ENCODE results near the gene HEXD. TPM values are rescaled to one million over a fixed set of nuclear protein-coding genes. Genes with fewer than 3 reads are reported as not detected.

Gene HEXD
- total RNA-seq: 100 to 1,000 TPM in 2 of 4 donors, 10 to 100 TPM in 2; 47.0 to 160 (median 105) TPM

DNA sequence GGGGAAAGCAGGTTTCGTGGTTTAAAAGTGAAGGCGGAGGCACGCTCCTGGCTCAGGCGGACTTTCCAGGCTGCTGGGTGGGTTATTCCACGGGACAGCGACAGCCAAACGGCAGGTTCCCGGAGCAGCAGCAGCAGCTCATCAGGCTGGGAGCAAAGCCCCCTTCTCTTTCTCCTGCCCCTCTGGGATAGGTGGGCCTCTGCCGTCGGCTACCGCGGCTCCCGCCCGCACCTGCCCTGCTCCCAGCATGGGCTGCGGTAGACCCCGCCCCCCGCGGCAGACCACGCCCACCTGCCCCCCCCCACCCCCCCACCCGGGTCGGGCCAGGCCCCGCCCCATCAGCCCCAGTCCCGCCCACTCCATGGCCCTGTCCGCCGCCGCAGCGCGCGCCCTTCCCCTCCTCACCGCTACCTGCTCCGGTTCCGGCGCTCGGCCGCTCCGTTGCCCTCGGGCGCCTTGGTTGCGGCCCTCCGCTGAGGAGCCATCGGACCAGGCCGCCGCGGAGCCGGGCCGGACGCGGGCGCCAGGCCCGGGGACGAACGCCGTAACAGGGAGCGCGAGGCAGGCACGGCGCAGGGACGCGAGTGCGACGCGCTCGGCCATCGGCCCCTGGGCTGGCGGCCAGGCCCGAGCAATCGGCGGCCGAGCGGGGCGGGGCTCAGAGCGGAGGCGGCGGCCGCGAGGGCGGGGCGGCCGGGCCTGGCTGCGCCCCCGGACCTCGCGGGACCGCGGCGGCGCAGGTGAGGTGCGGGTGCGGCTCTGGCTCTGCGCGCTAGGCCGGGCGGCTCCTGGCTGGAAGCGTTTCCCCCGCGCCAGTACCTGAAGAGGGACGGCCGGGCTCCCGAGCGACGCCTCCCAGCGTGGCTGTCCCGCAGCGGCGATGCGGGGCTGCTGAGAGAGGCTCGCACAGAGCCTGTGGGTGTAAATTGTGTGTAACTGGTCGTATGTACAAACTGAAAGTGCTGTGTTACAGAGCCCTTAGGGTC, at the start of gene HEXD, which contains the start of gene OGFOD3:
Gene HEXD (plus strand): TSS at position 347 of the 986 bp plus-strand sequence. CDS start 1,453 bp downstream, outside the sequence.
Gene OGFOD3 (minus strand): TSS at position 586 of the 986 bp plus-strand sequence. CDS start 101 bp downstream, at position 485.
- no peak for TF ChIP-seq CTCF (IDR thresholded peaks at IDR 0.05; ENCODE audit: low read depth)

GRCh38 chr17:82369211-82369610, 48.9 kb upstream of the HEXD start:
- TF ChIP-seq CTCF (IDR thresholded peaks at IDR 0.05; ENCODE audit: low read depth): no peak

- TF ChIP-seq CTCF (IDR thresholded peaks at IDR 0.05; ENCODE audit: low read depth): no peak
These were observed 47.4 kb upstream of the HEXD start for GRCh38 chr17:82370471-82371332.

DNA sequence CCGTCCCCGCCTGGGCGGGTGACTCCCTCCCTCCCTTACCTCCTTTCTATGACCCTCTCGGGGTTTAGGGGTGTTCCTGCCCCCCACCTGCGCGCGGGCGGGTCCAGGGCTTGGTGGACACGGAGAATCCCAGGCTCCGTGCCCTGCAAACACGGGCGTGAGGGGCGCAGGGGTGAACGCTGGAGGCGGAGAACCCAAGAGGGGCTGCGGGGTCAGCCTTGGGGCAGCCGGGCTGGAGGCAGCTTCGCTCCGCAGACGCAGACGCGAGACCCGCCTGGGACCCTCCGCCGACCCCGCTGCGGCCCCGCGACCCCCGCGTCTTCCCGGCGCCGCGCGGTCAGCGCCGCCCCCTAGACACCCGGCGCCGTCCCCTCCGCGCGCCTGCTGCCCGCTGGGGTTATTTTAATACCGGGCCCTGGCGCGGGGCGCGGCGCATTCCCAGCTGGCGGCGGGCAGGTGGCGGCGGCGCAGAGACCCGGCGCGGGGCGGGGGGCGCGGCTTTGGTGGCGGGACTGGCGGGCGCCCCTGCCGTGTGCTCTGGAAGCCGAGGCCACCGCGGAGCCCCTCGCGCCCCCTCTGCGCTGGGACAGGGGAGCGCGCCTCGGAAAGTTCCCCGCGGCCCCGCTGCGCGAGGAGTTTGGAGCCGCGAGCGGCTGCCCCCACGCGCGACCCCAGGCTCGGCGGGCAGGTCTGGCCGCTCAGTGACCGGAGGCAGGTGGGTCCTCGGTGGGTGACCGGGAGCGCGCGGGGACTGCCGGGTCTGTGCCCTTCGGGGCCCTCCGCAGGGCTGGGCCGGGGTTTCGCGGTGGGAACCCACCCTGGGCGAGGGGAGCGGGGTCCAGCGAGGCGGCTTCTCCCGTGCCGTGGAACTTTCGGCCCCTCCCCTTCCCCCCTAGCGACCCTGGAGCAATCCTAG, 46.6 kb upstream of the HEXD start, which contains the start of gene UTS2R:
Gene UTS2R (plus strand): TSS at position 433 of the 916 bp plus-strand sequence. CDS start 2,560 bp downstream, outside the sequence.
- no peak for TF ChIP-seq CTCF (IDR thresholded peaks at IDR 0.05; ENCODE audit: low read depth)

DNA sequence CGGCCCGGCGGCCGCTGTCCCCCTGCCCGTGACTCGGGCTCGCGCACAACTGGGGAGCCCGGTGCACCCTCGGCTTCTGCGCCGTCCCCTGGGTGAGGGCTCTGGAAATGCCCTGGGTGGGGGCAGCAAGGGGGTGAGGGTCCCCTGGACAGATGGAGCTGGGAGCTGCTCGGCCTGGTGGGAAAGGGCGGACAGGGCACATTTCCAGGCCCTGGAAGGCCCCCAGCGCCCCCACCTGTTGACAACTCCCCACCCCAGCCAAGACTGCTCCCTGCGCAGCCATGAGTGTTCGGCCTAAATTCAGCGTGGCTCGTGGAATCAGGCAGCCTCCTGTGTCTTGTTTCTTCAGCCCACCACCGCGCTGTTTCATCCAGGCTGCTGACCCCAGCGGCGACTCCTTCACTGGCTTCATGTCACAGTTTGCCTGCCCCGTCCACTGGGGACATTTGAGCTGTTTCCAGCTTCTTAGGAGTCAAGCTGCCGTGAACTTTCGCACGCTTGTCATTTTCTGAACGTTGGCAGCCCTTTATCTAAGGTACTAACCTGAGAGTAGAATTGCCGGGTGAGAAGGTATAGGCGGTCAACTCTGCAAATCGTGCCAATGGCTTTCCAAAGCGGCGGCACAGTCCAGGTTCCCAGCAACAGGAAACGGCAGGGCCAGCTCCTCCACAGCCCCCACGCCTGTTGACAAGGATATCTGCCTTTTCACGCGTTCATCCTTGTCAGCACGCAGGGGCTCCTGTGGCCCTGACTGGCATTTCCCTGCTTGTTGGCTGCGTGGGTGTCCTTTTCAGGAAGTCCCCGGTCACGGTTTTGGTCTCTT, 45.7 kb upstream of the HEXD start:
- TF ChIP-seq CTCF (IDR thresholded peaks at IDR 0.05; ENCODE audit: low read depth): no peak

Measured in subcutaneous adipose tissue (tissue), 4 donors.